Thymus (tissue), 11 donors: ENCODE measurements around the gene RALGDS. TPM values are rescaled to one million over a fixed set of nuclear protein-coding genes. Genes with fewer than 3 reads are reported as not detected.

Experiments used
- DNase-seq, 9 donors: peaks; one replicate each; pipeline ENCODE4 v3.0.0-alpha.2; 2013; ENCODE audit warnings: low spot score in 9 of 9, low read depth in 6 of 9, missing footprints in 1 of 9
- H3K27ac ChIP-seq, 2 donors: one replicate each; pipeline ENCODE4 v1.5.1; 2013; ENCODE audit warnings: control low read depth in 1 of 2, low read depth in 1 of 2, low read length in 1 of 2, mild to moderate bottlenecking in 1 of 2, moderate library complexity in 1 of 2
- H3K27me3 ChIP-seq, 2 donors: one replicate each; pipeline ENCODE4 v1.5.1; 2013; ENCODE audit warnings: low read length in 1 of 2; ENCODE audit not compliant: control insufficient read depth in 2 of 2, insufficient read depth in 1 of 2
- H3K36me3 ChIP-seq, 2 donors: one replicate each; pipeline ENCODE4 v1.5.1; 2013; ENCODE audit warnings: low read length in 1 of 2, mild to moderate bottlenecking in 1 of 2, moderate library complexity in 1 of 2; ENCODE audit not compliant: control insufficient read depth in 2 of 2, insufficient read depth in 2 of 2
- H3K4me1 ChIP-seq, 2 donors: one replicate each; pipeline ENCODE4 v1.5.1; 2013; ENCODE audit warnings: low read length in 2 of 2; ENCODE audit not compliant: control insufficient read depth in 2 of 2, insufficient read depth in 2 of 2
- H3K4me3 ChIP-seq, 2 donors: one replicate each; pipeline ENCODE4 v1.5.1; 2013; ENCODE audit warnings: low read length in 2 of 2, control low read depth in 1 of 2, mild to moderate bottlenecking in 1 of 2
- H3K9me3 ChIP-seq, 2 donors: one replicate each; pipeline ENCODE4 v1.5.1; 2013; ENCODE audit warnings: low read length in 1 of 2, mild to moderate bottlenecking in 1 of 2; ENCODE audit not compliant: control insufficient read depth in 2 of 2, insufficient read depth in 1 of 2
- WGBS: extraction: QIAGEN DNeasy Blood & Tissue Kit; methylation state at CpG from one replicate; pipeline ENCODE4 v1.1.7; 2013; 5-methylcytosine and 5-hydroxymethylcytosine counted together
- polyA plus RNA-seq: library from polyadenylated mRNA; stranded (reverse); fragments of 200-250 nt; gene quantifications from one replicate; pipeline ENCODE4 v1.2.3, GENCODE V29; 2013
- total RNA-seq: library from RNA; stranded (reverse); fragments of 120-200 nt; gene quantifications from one replicate; pipeline ENCODE4 v1.2.4, GENCODE V29; 2013
- donor health status: healthy.

The RALGDS gene
- total and polyA plus RNA-seq, 2 donors, result 25.9 to 42.1 TPM

- peaks cover 15 to 42% of the 10 kb centered on the region in 2 donors for H3K4me1 ChIP-seq
- H3K4me3 ChIP-seq, result no peak overlapping the region
- H3K9me3 ChIP-seq, result no peaks in the 10 kb centered on the region
- H3K27me3 ChIP-seq, result no peaks in the 10 kb centered on the region
- no peak overlapping the region for H3K27ac ChIP-seq
- WGBS, result 77% methylated on average over 30 of the region's 30 CpGs
- no peak for DNase-seq
- H3K36me3 ChIP-seq, result peaks cover 36 to 37% of the 10 kb centered on the region in 2 donors
These were observed 9.0 kb downstream of the RALGDS start for GRCh38 chr9:133111808-133112662.

- Histone ChIP-seq H3K27me3 (no peaks in the 10 kb centered on the region), H3K36me3 (peaks cover 49% of the 10 kb centered on the region in 2 donors), H3K4me1 (peaks cover 15 to 33% of the 10 kb centered on the region in 2 donors), H3K27ac (no peak overlapping the region), H3K9me3 (no peaks in the 10 kb centered on the region), H3K4me3 (no peak overlapping the region)
- WGBS, result 99% methylated on average over 18 of the region's 18 CpGs
- no peak for DNase-seq
These were observed 10.9 kb downstream of the RALGDS start for GRCh38 chr9:133109931-133110650.

GRCh38 chr9:133108794-133109641 is 12.0 kb downstream of the RALGDS start:
- H3K4me3 ChIP-seq, result no peak overlapping the region
- H3K27ac ChIP-seq, result no peak overlapping the region
- no peak for DNase-seq
- WGBS, result 98% methylated on average over 19 of the region's 19 CpGs
- no peaks in the 10 kb centered on the region for H3K9me3 ChIP-seq
- peaks cover 12 to 22% of the 10 kb centered on the region in 2 donors for H3K4me1 ChIP-seq
- no peaks in the 10 kb centered on the region for H3K27me3 ChIP-seq
- peaks cover 51 to 54% of the 10 kb centered on the region in 2 donors for H3K36me3 ChIP-seq

GRCh38 chr9:133107961-133108793 is 12.9 kb downstream of the RALGDS start:
- Histone ChIP-seq H3K4me1 (peaks cover 6 to 14% of the 10 kb centered on the region in 2 donors), H3K9me3 (no peaks in the 10 kb centered on the region), H3K27ac (no peak overlapping the region), H3K36me3 (peaks cover 58 to 60% of the 10 kb centered on the region in 2 donors), H3K4me3 (no peak overlapping the region), H3K27me3 (no peaks in the 10 kb centered on the region)
- no peak for DNase-seq
- WGBS, result 97% methylated on average over 18 of the region's 18 CpGs

GRCh38 chr9:133107245-133107722 is 13.8 kb downstream of the RALGDS start:
- peaks cover 65 to 67% of the 10 kb centered on the region in 2 donors for H3K36me3 ChIP-seq
- no peaks in the 10 kb centered on the region for H3K9me3 ChIP-seq
- no peak overlapping the region for H3K4me3 ChIP-seq
- H3K27me3 ChIP-seq, result no peaks in the 10 kb centered on the region
- no peak overlapping the region for H3K27ac ChIP-seq
- peaks cover under 1 to 5% of the 10 kb centered on the region in 2 donors for H3K4me1 ChIP-seq
- no peak for DNase-seq
- WGBS, result 93% methylated on average over 13 of the region's 13 CpGs

GRCh38 chr9:133106511-133107244 is 14.4 kb downstream of the RALGDS start:
- 99% methylated on average over 17 of the region's 17 CpGs for WGBS
- Histone ChIP-seq H3K9me3 (no peaks in the 10 kb centered on the region), H3K4me1 (peaks cover 0 to under 1% of the 10 kb centered on the region in 2 donors), H3K27ac (no peak overlapping the region), H3K27me3 (no peaks in the 10 kb centered on the region), H3K4me3 (no peak overlapping the region), H3K36me3 (peaks cover 66 to 71% of the 10 kb centered on the region in 2 donors)
- no peak for DNase-seq

GRCh38 chr9:133105461-133105770 is 15.6 kb downstream of the RALGDS start:
- H3K36me3 ChIP-seq, result peaks cover 79 to 81% of the 10 kb centered on the region in 2 donors
- WGBS, result over 99% methylated on average over 7 of the region's 7 CpGs
- H3K27me3 ChIP-seq, result no peaks in the 10 kb centered on the region
- H3K9me3 ChIP-seq, result no peaks in the 10 kb centered on the region
- no peak overlapping the region for H3K4me3 ChIP-seq
- no peak overlapping the region for H3K27ac ChIP-seq
- no peaks in the 10 kb centered on the region for H3K4me1 ChIP-seq
- DNase-seq, result no peak
